Loucy (cell line): Measurements from ENCODE around the gene PFDN4.

Source experiments
- H2AFZ ChIP-seq: fragments of 200-600 bp; sonication (generic); 2 replicates; pipeline ENCODE4 v1.6.0; 2016; ENCODE audit warnings: antibody characterized with exemption, mild to moderate bottlenecking, low read length, moderate library complexity
- H3F3A ChIP-seq: fragments of 200-600 bp; 2 replicates; pipeline ENCODE4 v1.6.0; 2016; ENCODE audit warnings: antibody characterized with exemption, low read depth, mild to moderate bottlenecking
- H3K27me3 ChIP-seq: fragments of 200-600 bp; sonication (generic); 2 replicates; pipeline ENCODE4 v1.6.1; 2014; ENCODE audit warnings: low read length, mild to moderate bottlenecking; ENCODE audit not compliant: insufficient read depth, poor library complexity, severe bottlenecking
- H3K36me3 ChIP-seq: fragments of 200-600 bp; sonication (generic); 2 replicates; pipeline ENCODE4 v1.6.1; 2016; ENCODE audit warnings: low read length; ENCODE audit not compliant: insufficient read depth
- H3K4me1 ChIP-seq: fragments of 200-600 bp; sonication (generic); 2 replicates; pipeline ENCODE4 v1.5.1; 2014; ENCODE audit warnings: low read length, mild to moderate bottlenecking; ENCODE audit not compliant: insufficient read depth, poor library complexity, severe bottlenecking
- H3K4me2 ChIP-seq: fragments of 200-600 bp; sonication (generic); 2 replicates; pipeline ENCODE4 v1.6.0; 2014; ENCODE audit warnings: antibody characterized with exemption, low read length, low read depth, mild to moderate bottlenecking; ENCODE audit not compliant: poor library complexity, severe bottlenecking
- H3K4me3 ChIP-seq: fragments of 200-600 bp; sonication (generic); 2 replicates; pipeline ENCODE4 v1.5.1; 2014; ENCODE audit warnings: low read length, mild to moderate bottlenecking, mixed read lengths; ENCODE audit not compliant: poor library complexity, severe bottlenecking
- H3K79me2 ChIP-seq: fragments of 200-600 bp; sonication (generic); 2 replicates; pipeline ENCODE4 v1.6.1; 2014; ENCODE audit warnings: low read length; ENCODE audit not compliant: insufficient read depth
- H3K9ac ChIP-seq: fragments of 200-600 bp; sonication (generic); 2 replicates; pipeline ENCODE4 v1.6.0; 2014; ENCODE audit warnings: mild to moderate bottlenecking, low read depth, low read length, moderate library complexity; ENCODE audit not compliant: poor library complexity, severe bottlenecking
- H3K9me2 ChIP-seq: fragments of 200-600 bp; sonication (generic); replicated peaks from 2 replicates; pipeline ENCODE4 v1.6.1; 2016; ENCODE audit warnings: low read depth, low read length, mixed read lengths
- H3K9me3 ChIP-seq: fragments of 200-600 bp; sonication (generic); 2 replicates; pipeline ENCODE4 v1.6.1; 2014; ENCODE audit warnings: mild to moderate bottlenecking, antibody characterized with exemption, low read length, low read depth; ENCODE audit not compliant: insufficient read depth
- H4K20me1 ChIP-seq: fragments of 200-600 bp; sonication (generic); 2 replicates; pipeline ENCODE4 v1.6.0; 2014; ENCODE audit warnings: antibody characterized with exemption, low read length, mild to moderate bottlenecking; ENCODE audit not compliant: insufficient read depth, poor library complexity, severe bottlenecking
- CTCF ChIP-seq: fragments of 200-600 bp; sonication (generic); conservative IDR thresholded peaks from 2 replicates; pipeline ENCODE4 v1.5.1; 2014; ENCODE audit warnings: mild to moderate bottlenecking, antibody characterized with exemption, low read length
- EZH2phosphoT487 ChIP-seq: fragments of 200-600 bp; IDR thresholded peaks from 2 replicates; pipeline ENCODE4 v1.6.1; 2018; ENCODE audit warnings: antibody characterized with exemption, mild to moderate bottlenecking, moderate library complexity, borderline replicate concordance

Gene PFDN4

GRCh38 chr20:54201268-54201846 is 6.5 kb upstream of the PFDN4 start:
- Histone ChIP-seq H3K27me3 (no peaks in the 10 kb centered on the region), H3K36me3 (no peaks in the 10 kb centered on the region), H2AFZ (no peak overlapping the region), H3K9me2 (no peaks in the 10 kb centered on the region), H3K4me2 (no peak overlapping the region), H3F3A (no peaks in the 10 kb centered on the region), H3K4me1 (no peaks in the 10 kb centered on the region), H3K9me3 (no peaks in the 10 kb centered on the region), H3K79me2 (no peaks in the 10 kb centered on the region), H4K20me1 (no peaks in the 10 kb centered on the region), H3K9ac (no peak overlapping the region), H3K4me3 (no peak overlapping the region)
- TF ChIP-seq CTCF (no peak), EZH2phosphoT487 (no peak)

GRCh38 chr20:54203281-54203680 is 4.6 kb upstream of the PFDN4 start:
- Histone ChIP-seq H3F3A (no peaks in the 10 kb centered on the region), H3K27me3 (no peaks in the 10 kb centered on the region)
- no peak for TF ChIP-seq EZH2phosphoT487

DNA sequence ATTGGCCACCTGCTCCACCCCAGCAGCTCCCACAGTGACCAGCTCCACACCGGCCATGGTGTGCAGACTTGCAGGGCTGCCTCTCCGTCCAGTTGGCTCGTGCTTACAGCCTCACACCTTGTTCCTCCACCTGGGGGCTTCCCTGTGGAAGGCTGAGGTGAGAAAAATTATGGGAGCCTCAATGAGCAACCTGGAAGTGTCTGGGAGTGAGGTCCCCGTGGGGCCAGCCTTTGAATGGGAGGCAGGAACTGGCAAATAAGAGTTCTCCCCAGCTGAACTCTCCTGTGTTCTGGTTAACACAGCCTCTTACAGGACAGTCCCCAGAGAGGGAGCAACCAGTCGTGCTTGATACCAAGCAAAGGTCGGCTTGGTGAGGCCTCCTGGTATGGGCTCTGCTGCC is 3.8 kb upstream of the PFDN4 start:
- no peak for TF ChIP-seq CTCF
- TF ChIP-seq EZH2phosphoT487 = no peak
- no peaks in the 10 kb centered on the region for H3K36me3 ChIP-seq
- H3K9me2 ChIP-seq = no peaks in the 10 kb centered on the region
- no peak overlapping the region for H3K9ac ChIP-seq
- H3K4me3 ChIP-seq = no peak overlapping the region
- H2AFZ ChIP-seq = no peak overlapping the region
- H3K4me1 ChIP-seq = peaks cover 6% of the 10 kb centered on the region
- H3K4me2 ChIP-seq = no peak overlapping the region
- peaks cover 3% of the 10 kb centered on the region for H4K20me1 ChIP-seq
- H3K9me3 ChIP-seq = no peaks in the 10 kb centered on the region
- no peaks in the 10 kb centered on the region for H3F3A ChIP-seq
- peaks cover 11% of the 10 kb centered on the region for H3K79me2 ChIP-seq
- H3K27me3 ChIP-seq = no peaks in the 10 kb centered on the region

More at GRCh38 chr20:54203281-54203680, 4.6 kb upstream of the PFDN4 start:
- H2AFZ ChIP-seq = no peak overlapping the region
- H3K4me1 ChIP-seq = no peaks in the 10 kb centered on the region
- peaks cover 3% of the 10 kb centered on the region for H3K79me2 ChIP-seq
- H3K4me3 ChIP-seq = no peak overlapping the region
- no peaks in the 10 kb centered on the region for H4K20me1 ChIP-seq
- no peaks in the 10 kb centered on the region for H3K36me3 ChIP-seq
- no peak overlapping the region for H3K4me2 ChIP-seq
- H3K9me2 ChIP-seq = no peaks in the 10 kb centered on the region
- no peaks in the 10 kb centered on the region for H3K9me3 ChIP-seq
- no peak overlapping the region for H3K9ac ChIP-seq

DNA sequence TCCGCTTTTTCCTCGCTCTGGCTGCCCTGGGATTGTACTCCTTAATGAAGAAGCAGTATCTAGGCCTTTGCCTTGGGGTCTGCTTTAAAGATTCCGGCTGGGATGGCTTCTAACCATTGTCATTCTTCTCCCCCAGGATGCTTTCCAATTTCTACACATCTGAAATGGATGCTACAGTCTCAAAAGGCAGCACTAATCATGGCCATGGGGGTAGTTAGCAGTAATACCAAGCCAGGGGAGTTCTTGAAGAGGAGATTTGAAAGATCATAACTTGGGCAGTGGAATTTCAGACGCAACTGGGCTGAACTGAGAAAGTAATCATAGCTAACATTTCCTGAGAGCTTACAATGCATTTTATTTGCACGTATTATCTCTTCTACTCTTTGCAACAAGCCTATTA is 3.4 kb upstream of the PFDN4 start:
- H3K4me2 ChIP-seq = no peak overlapping the region
- no peaks in the 10 kb centered on the region for H3K9me2 ChIP-seq
- H2AFZ ChIP-seq = no peak overlapping the region
- H3K36me3 ChIP-seq = no peaks in the 10 kb centered on the region
- no peak overlapping the region for H3K9ac ChIP-seq
- H3K79me2 ChIP-seq = peaks cover 15% of the 10 kb centered on the region
- H4K20me1 ChIP-seq = peaks cover 5% of the 10 kb centered on the region
- no peaks in the 10 kb centered on the region for H3K27me3 ChIP-seq
- H3K4me3 ChIP-seq = no peak overlapping the region
- H3F3A ChIP-seq = no peaks in the 10 kb centered on the region
- TF ChIP-seq EZH2phosphoT487 (no peak), CTCF (no peak)
- H3K9me3 ChIP-seq = no peaks in the 10 kb centered on the region
- H3K4me1 ChIP-seq = peaks cover 11% of the 10 kb centered on the region
